GM12872 (cell line): ENCODE data around the gene NAP1L5.

Source experiments
- TF ChIP-seq, protein P1 (sequence below): IDR thresholded peaks from 3 replicates; pipeline ENCODE4 v1.5.1; 2011; ENCODE audit warnings: low read depth, mild to moderate bottlenecking, low read length, moderate library complexity; ENCODE audit not compliant: insufficient read depth

Gene NAP1L5, protein sequence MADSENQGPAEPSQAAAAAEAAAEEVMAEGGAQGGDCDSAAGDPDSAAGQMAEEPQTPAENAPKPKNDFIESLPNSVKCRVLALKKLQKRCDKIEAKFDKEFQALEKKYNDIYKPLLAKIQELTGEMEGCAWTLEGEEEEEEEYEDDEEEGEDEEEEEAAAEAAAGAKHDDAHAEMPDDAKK

DNA sequence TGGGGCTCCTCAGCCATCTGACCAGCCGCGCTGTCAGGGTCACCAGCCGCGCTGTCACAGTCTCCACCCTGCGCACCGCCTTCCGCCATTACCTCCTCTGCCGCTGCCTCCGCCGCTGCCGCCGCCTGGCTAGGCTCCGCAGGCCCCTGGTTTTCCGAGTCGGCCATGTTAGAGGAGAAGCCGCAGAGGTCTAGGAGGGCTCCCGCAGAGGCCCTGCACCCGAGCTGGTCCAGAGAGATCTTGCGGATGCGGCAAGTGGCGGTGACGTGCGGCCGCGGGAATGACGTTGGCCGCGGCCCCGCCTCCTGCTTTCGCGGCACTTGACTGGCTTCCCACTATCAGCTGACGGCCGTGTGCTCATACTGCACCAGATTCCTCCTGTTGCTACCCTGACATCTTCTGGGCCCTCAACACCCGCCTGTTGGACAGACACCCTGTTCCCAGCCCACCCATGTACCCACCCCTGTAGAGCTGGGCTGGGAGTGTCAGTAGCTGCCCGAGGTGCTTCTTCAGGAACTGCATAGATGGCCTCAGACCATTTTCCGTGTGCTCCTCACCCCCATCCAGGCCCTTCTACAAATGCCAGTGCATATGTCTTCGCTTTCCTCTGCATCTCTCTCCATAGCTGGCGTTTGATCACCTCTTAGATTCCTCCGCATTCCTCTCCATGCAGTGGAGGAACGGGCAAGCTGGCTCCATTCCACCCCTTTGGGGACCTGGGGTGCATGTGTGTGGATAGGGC is at the start of gene NAP1L5:
Gene NAP1L5, minus strand, starts transcription at position 242 of the 742 bp plus-strand sequence. Its CDS starts 75 bp downstream, at position 167.
- TF ChIP-seq, protein P1, sequence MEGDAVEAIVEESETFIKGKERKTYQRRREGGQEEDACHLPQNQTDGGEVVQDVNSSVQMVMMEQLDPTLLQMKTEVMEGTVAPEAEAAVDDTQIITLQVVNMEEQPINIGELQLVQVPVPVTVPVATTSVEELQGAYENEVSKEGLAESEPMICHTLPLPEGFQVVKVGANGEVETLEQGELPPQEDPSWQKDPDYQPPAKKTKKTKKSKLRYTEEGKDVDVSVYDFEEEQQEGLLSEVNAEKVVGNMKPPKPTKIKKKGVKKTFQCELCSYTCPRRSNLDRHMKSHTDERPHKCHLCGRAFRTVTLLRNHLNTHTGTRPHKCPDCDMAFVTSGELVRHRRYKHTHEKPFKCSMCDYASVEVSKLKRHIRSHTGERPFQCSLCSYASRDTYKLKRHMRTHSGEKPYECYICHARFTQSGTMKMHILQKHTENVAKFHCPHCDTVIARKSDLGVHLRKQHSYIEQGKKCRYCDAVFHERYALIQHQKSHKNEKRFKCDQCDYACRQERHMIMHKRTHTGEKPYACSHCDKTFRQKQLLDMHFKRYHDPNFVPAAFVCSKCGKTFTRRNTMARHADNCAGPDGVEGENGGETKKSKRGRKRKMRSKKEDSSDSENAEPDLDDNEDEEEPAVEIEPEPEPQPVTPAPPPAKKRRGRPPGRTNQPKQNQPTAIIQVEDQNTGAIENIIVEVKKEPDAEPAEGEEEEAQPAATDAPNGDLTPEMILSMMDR, result no peak

DNA sequence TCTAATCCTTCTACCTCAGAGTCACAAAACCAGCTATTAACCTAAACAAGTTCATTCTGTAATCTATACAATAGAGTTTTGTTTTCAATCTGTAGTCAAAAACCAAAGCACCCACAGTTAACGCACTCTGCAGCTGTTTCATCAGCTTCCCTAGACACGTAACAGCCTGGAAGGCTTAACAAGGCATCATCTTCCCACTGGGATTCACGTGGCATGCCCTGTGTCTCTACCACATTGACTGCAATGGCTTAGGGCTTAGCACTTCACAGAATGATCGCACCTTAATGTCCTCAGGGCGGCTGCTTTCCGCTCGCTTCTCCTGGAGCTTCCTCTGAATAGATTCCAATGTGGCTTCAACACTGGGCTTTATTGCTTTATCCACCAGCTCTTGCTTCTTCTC is 49.7 kb upstream of the NAP1L5 start:
- TF ChIP-seq, protein P1, result no peak

DNA sequence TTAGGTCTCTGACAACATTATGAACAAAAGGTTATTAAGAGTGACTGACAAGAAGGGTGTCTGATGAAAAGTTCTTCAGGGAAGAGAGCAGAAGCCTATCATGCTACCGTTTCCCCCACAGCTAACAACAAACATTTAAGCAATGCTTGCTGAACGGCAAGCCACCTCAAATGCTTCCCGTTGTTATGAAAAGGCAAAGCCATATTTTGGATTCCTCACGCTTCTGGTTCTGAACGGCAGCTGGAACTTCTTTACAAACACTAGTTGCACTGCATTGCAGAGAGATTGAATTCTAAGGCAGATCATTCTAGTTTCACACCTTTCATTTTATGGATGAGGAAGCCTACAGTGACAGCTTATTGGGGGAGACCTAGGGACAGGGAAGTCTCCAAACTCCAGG is 48.6 kb upstream of the NAP1L5 start:
- TF ChIP-seq, protein P1, result no peak

DNA sequence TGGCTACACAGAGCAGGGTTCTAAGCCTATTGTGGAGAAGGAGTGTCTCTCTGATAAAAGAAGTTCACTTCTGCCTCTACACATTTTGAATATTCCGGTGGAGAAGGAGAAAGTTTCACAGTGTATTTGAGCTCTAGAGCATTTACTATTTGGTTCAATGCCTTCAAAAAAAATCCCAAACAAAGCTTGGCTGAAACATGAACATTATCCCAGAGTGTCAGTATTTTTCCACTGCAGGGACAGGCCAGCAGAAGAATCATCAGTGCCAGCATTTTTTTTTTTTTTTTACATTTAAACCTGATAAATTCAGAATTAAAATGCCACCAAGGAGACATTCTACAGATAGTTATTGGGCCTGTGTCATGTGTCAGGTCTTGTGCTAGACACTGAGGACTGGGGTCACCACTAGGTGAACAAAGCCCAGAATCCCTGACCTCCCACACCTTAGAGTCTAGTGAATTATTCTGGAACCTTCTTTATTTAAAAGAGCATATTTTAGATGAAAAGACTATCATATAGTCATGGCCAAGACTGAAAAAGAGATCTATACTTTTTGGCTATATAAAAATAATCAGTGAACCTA is 48.0 kb upstream of the NAP1L5 start:
- TF ChIP-seq, protein P1, result no peak

DNA sequence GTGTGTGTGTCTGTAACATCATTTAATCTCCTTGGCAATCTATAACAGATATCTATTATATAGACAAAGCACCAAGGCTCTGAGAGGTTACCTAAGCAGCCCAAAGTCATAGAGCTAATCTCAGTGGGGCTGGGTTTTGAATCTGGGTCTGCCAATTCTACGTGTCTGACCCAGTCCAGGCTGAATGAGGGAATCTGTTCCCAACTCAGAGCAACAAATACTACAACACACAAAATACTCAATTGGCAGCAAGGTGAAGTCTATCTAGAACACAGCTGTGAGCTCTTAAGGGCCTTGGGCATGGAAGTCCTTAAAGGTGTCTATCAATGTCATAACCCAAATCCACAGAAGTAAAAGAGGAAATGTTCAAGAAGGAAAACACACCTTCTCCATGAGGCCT is 47.5 kb upstream of the NAP1L5 start:
- TF ChIP-seq, protein P1, result no peak

DNA sequence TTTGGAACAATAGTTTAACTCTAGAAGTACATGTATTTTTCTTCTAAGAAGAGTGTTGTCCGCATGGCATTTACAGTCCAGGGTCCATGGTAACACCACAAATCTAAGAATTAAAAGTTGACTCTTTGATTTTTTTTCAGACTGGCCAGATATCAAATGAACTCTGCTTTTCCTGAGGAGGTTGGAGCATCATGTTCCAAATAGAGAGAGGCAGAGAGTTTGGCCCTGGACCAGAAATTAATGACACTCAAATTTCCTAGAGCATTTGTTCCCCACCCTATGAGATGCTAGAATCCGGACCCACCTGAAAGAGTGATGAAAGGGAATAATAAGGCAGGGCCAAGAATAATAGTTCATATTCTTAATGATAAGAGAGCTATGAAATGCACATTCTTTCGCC is 47.0 kb upstream of the NAP1L5 start:
- TF ChIP-seq, protein P1, result no peak

DNA sequence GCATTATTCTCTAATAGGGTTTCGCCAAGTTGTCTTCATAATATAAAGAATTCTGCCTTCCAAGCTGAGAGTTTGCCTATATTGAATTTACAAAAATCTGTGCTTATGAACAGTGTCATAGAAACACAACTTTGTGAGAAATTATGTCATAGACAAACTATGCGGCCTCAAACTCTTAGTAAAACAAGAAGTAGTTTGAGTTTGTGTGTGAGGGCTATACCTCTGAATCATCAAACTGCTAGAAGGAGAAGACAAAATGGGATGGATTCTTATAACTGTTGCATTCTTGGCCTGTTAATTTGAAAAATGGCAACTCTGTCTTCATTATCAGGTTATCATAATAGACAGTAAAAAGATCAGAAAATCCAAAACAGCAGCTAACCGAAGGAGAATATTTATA is 46.1 kb upstream of the NAP1L5 start:
- TF ChIP-seq, protein P1, result no peak
